ENCODE results near the gene PIK3R4.

Gene PIK3R4

DNA sequence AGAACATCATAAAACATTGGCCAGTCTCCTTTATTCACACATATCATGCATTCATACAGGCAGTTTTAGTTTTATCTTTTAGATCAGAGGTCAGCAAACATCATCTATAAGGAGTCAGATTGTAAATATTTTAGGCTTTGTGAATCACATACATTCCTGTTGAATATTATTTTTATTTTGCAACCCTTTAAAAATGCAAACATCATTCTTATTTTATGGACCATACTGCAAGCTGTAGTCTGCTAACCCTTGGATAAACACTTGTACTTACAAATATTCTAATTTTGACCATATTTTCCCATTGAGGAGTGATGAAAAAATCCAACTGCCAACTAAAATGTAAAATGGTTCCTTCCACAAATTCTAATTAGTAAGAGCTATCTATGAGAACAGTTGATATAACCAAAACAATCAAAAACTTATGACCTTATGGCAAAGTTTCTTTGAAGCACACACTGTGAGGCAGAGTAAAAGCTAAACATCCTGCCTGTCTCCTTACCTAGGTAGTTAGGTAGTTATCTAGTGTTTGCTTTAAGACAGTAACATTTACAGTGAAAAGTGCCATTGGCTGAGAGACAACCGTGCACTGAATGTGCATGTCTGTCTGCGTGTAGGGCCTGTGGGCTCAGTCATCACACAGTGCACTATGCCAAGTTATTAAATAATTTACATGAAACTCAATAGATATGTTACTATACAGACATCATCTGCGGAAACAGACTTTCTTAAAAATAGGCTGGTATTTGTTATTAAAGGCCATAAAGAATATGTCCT, 57.7 kb downstream of the PIK3R4 start:
- DNase-seq (ENCODE audit: low spot score) = no peak

DNA sequence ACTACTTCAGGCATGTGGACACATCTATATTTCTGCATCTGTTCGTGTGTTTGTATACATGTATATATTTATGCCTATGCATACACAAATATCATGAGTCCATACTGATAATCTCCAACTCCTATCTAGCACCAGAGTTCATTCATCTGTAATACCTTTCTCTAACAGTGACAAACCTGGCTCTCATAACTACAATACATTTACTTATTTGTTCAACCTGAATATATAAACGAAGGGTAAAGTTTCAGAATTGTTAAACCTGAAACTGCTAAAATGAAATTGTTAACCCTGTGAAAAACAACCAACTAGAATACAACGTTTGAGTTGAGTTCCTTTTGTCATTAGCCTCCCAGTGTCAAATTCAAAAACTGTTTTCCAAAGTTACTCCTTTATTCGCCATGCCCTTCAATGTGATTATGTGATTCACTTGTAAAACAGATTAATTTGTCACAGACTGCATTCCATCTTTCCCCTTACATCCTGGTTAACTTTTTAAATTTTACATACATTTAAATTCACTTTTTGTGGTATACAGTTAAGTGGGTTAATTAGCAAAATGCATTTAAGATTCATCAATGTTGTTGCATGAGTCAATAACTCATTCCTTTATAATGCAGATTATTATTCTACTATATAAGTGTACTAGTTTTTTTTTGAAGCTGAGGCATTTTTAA, 58.5 kb downstream of the PIK3R4 start:
- DNase-seq (ENCODE audit: low spot score) = no peak

DNA sequence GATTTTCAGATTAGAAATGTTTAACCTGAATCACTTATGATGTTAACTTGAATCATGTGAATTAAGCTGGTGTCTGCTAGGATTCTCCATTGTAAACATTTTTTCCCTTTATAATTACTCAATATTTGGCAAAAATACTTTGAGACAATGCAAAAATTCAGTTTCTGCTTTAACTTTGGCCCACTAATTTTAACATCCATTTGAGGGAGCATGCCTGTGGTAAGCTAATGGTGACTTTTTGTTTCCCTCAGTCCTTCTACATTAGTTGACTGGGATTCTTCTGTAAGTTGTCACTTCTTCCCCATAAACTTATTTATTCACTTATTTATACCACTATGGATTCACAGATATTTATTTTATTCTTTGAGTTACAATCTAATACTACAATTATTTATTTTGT, 59.3 kb downstream of the PIK3R4 start:
- DNase-seq (ENCODE audit: low spot score) = no peak

DNA sequence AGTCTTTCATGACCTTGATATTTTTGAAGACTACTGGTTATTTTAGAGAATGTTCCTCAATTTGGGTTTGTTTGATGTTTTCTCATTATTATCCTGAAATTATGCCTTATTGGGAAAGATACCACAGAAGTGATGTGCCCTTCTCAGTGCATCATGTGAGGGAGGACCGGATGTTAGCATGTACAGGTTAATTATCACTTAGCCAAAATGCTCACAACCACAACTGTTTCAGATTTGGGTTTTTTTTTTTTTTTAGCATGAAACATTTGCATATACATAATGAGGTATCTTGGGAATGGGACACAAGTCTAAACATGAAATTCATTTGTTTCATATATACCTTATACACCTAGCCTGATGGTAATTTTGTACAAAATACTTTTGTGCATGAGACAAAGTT, 59.8 kb downstream of the PIK3R4 start:
- DNase-seq (ENCODE audit: low spot score) = no peak

DNA sequence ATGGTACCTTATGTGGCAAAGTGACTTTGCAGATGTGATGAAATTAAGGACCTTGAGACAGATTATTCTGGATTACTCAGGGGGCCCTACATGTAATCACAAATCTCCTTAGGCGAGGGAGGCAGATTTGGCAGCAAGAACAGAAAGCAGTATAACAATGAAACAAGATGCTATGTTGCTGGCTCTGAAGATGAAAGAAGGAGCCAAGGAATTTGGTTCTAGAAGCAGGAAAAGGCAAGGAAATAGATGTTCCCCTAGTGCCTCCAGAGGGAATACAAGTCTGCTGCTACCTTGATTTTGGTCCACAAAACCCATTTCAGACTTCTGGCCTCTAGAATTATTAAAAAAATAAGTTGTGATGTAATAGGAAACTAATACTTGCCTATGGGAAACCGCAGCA, 64.5 kb downstream of the PIK3R4 start:
- no peak for DNase-seq (ENCODE audit: low spot score)

- no peak for DNase-seq (ENCODE audit: low spot score)
These were observed 67.4 kb downstream of the PIK3R4 start for GRCh38 chr3:130679218-130679617.

DNA sequence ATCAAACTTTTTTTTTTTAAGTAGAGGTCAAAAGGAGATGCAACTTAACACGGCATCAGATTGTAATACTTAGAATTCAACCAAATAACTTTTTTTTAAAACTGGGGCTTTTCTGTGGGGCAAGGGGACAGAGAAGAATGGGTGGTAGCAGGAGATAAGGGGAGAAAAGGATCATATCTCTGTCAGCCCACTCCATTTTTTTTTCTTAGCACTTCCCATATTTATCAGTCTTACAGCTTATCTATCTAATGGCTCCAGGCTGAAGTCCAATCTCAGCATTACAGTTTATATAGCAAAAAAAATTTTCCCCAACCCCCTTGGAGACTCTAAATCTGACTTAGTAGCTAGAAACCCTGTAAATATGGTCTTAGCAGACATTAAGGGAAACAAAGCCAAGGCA, 69.3 kb downstream of the PIK3R4 start:
- no peak for DNase-seq (ENCODE audit: low spot score)

DNA sequence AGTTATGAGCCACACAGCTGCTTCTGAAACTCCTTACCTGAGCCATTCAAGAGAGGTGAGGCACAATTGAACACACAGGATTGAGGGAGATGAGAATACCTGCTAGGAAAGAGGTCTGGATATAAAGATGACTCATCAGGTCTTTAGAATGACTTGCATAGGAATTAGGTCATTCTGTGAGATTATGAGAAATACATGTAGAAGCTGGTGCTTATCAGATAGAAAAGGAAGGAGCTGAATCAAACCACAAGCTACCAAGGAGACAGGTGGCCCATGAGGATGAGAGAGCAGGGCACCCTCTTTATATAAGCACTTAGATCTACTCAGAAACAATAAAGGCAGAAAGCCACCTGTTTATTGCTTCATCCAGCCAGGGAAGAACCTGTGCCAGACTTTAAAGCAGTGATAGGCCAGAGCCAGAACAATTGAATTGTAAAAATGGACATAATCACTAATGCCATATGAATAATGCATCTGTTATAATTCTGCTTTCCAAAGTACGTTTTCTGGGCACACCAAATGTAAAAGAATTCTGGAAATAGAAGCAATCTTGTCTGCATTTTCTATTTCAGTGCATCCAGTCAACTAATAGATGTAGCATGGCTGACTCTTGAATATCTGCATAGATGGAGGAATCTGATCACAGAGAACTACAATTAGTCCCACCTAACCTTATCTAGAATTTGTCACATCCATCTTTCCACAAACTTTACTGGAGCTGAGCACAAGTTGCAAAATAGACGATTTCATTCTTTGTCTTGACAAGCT, 74.9 kb downstream of the PIK3R4 start:
- no peak for DNase-seq (ENCODE audit: low spot score)

DNA sequence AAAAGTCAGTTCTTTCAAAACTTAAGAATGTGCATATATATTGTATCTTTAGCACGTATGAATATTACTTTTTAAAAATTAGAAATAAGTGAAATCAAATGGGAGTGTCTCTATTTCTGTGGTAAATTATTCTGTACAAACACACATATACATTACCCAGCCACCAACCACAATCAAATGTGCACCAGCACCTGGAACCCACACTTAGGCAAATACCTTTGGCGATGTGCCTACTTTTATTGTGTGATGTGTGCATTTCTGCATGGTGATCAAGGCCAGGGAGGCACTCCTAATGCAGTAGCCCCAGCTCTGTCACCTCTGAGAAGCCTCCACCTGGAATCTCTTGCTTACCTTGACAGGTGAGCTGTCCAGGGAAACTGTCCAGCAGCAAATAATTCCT, 76.9 kb downstream of the PIK3R4 start:
- DNase-seq (ENCODE audit: low spot score) = no peak

DNA sequence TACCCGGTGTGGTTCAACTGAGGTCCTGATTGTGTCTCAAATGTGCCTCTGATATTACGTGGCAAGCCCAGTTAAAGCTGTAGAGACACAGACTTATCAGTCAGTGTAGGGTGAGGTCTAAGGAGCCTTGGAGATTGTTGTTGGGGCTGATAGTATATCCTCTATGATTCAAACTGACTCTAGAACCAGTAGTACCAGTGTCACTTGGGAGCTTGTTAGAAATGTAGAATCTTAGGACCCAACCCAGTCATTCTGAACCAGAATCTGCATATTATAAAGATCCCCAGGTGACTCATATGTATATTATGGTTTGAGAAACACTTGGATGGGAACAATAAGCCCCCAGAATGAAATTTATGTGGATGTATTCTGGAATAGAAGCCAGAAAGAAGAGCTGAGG, 83.5 kb downstream of the PIK3R4 start:
- DNase-seq (ENCODE audit: low spot score) = no peak

DNA sequence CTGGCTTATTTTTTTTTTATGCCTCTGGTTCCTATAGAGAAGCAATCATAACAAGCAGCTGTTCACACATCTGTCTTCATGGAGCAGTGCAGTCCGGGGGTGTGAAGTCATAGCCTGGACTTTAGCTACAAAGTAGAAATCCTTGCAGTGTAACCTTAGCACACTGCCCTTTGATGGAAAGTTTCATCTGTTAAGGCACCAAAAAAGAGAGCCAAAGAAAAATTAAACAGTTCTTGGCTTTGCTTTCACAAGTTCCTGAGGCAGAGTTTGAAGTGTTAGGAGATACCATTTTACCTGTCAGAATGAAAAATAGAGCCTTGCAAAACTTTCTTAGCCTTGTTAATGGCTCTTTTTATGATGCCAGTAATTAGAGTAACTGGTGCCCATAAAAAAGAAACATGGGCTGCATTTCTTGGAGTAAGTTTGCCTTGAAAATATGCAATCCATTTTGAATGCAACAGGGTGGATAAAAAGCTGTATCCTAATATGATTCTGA, 84.1 kb downstream of the PIK3R4 start:
- no peak for DNase-seq (ENCODE audit: low spot score)

DNA sequence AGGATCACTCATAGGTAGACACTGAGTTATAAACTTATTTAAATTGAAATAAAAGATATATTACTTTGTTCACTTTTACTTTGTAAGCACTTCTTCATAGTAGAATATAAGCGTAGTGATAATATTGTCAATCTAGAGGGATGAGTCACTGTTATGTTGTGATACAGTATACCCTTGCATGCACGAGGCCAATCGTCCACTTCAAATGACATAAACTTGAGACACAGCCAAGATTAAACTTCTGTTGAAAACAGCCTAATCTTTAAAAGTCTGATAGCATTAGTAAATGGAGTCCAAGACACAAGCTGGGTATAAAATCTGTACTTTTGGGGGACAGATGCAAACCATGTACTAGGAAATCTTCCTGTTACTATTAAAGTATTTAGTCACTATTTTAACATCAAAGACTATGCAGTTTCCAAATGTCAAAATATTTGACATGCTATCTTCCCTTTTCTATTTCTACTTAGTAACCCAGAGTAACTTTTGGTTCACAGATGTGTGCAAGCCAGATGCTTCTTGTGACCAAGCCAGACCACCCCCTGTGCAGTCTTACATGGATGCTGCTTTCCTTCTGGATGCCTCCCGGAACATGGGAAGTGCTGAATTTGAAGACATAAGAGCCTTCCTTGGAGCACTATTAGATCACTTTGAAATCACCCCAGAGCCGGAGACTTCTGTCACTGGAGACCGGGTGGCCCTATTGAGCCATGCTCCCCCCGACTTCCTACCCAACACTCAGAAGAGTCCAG, 85.3 kb downstream of the PIK3R4 start:
- DNase-seq (ENCODE audit: low spot score) = no peak

DNA sequence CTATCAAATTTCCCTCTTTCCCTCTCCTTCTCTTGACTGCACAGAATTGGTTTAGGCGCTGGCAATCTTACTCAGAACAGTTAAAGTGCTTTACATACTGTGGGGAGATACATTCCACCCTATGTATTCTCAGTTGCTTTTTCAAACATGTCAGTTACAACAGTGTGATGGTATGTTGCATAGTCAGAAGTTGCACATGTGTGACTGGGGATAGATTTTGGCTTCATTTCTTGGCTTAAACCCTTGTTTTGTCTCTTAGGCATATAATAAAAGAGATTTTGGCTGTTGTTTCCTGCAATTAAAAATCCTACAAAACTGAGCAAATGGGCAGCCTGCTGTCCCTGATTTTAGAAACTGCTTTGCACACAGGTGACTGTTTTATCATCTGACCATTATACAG, 86.7 kb downstream of the PIK3R4 start:
- no peak for DNase-seq (ENCODE audit: low spot score)

DNA sequence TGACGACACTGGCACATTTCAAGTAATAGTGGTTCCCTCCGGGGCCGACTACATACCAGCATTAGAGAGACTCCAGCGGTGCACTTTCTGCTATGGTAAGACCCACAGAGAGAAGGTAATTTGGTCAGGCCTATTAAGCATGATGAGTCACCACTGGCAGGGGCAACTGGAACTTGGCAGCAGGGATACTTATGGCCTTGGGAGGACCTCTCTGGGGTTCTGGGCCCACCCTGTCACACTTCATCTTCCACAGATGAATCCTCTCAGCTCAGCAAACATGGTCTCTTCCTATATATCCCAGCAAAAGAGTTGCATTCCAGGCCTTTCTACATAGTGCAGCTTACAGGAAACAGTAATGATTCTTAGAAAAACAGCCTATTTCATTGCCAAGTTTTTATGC, 88.0 kb downstream of the PIK3R4 start:
- no peak for DNase-seq (ENCODE audit: low spot score)

DNA sequence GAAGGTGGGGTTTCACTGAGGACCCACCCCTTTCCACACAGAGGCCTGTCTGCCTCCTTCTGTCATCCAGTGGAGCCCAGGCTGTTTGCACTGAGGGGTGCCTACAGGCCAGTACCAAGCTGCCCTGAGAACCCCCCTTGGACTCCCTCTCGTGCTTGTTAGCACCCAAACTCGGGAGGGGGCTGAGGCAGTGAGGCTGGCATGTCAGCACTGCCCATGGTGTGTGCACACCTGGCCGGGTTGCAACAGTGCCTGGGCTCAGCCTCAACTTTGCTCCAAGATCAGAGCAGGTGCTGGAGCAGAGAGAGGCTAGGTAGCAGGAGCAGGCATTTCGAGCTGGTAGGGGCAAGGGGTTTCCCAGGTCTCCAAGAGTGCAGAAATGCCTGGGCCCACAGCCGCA, 90.0 kb downstream of the PIK3R4 start:
- no peak for DNase-seq (ENCODE audit: low spot score)

GRCh38 chr3:130654921-130655320, 91.7 kb downstream of the PIK3R4 start:
- no peak for DNase-seq (ENCODE audit: low spot score)

GRCh38 chr3:130654091-130654490, 92.5 kb downstream of the PIK3R4 start:
- no peak for DNase-seq (ENCODE audit: low spot score)

DNA sequence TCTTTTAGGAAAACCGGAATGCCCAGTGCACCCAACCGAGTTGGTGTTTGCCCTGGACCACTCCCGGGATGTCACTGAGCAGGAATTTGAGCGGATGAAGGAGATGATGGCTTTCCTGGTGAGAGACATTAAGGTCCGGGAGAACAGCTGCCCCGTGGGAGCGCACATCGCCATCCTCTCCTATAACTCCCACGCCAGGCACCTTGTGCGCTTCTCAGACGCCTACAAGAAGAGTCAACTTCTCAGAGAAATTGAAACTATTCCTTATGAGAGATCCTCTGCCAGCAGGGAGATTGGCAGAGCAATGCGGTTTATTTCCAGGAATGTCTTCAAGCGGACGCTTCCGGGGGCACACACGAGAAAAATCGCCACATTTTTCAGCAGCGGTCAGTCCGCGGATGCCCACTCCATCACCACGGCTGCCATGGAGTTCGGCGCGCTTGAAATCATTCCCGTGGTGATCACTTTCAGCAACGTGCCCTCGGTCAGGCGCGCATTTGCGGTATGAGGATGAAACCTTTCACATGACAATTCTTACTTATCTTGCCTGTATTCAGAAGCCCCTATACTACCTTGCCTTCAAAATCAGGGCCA, 97.5 kb downstream of the PIK3R4 start:
- no peak for DNase-seq (ENCODE audit: low spot score)

GRCh38 chr3:130648293-130648692, 98.3 kb downstream of the PIK3R4 start:
- DNase-seq (ENCODE audit: low spot score) = no peak

DNA sequence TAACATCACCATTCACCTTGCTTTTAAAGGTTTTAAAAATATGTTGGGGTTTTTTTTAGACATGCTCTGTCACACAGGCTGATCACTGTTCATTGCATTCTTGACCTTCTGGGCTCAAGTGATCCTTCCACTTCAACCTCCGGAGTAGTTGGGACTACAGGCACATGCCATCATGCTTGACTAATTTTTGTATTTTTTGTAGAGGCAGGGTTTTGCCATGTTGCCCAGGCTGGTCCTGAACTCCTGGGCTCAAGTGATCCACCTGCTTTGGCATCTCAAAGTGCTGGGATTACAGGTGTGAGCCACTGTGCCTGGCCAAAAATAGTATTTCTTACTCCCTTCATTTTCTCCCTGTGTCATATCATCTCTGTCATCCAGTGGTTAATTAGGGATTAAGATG, 101.4 kb downstream of the PIK3R4 start:
- DNase-seq (ENCODE audit: low spot score) = no peak

GRCh38 chr3:130644628-130645253, 101.9 kb downstream of the PIK3R4 start:
- no peak for DNase-seq (ENCODE audit: low spot score)

Measured in hepatic stellate cell (primary cell).